Measurements from ENCODE around the gene DFFB.

Gene DFFB

GRCh38 chr1:3905953-3906671, 48.8 kb downstream of the DFFB start:
- TF ChIP-seq SIN3A (IDR thresholded peaks at IDR 0.05; ENCODE audit: borderline replicate concordance, insufficient read depth, low read length) (no peak), POLR2AphosphoS5 (IDR thresholded peaks at IDR 0.05; ENCODE audit: low read depth, low read length) (no peak), REST (IDR thresholded peaks at IDR 0.05; ENCODE audit: insufficient read depth in 1 of 2, low read depth in 2 of 2, low read length in 2 of 2) (no peak), FOXP2 (optimal IDR thresholded peaks at IDR 0.05; ENCODE audit: borderline replicate concordance, extremely low read depth, extremely low read length, insufficient read depth) (no peak), TAF1 (IDR thresholded peaks at IDR 0.05; ENCODE audit: borderline replicate concordance, insufficient read depth, low read length) (no peak)

GRCh38 chr1:3906672-3907020, 49.4 kb downstream of the DFFB start:
- no peak for TF ChIP-seq REST (IDR thresholded peaks at IDR 0.05; ENCODE audit: insufficient read depth in 1 of 2, low read depth in 2 of 2, low read length in 2 of 2)
- no peak for TF ChIP-seq FOXP2 (optimal IDR thresholded peaks at IDR 0.05; ENCODE audit: borderline replicate concordance, extremely low read depth, extremely low read length, insufficient read depth)
- no peak for TF ChIP-seq TAF1 (IDR thresholded peaks at IDR 0.05; ENCODE audit: borderline replicate concordance, insufficient read depth, low read length)
- TF ChIP-seq POLR2AphosphoS5 (IDR thresholded peaks at IDR 0.05; ENCODE audit: low read depth, low read length): no peak
- no peak for TF ChIP-seq SIN3A (IDR thresholded peaks at IDR 0.05; ENCODE audit: borderline replicate concordance, insufficient read depth, low read length)

- no peak for TF ChIP-seq TAF1 (IDR thresholded peaks at IDR 0.05; ENCODE audit: borderline replicate concordance, insufficient read depth, low read length)
- no peak for TF ChIP-seq FOXP2 (optimal IDR thresholded peaks at IDR 0.05; ENCODE audit: borderline replicate concordance, extremely low read depth, extremely low read length, insufficient read depth)
- TF ChIP-seq REST (IDR thresholded peaks at IDR 0.05; ENCODE audit: insufficient read depth in 1 of 2, low read depth in 2 of 2, low read length in 2 of 2): no peak
- TF ChIP-seq SIN3A (IDR thresholded peaks at IDR 0.05; ENCODE audit: borderline replicate concordance, insufficient read depth, low read length): no peak
Observed at GRCh38 chr1:3907031-3907534, 49.8 kb downstream of the DFFB start.

- TF ChIP-seq FOXP2 (optimal IDR thresholded peaks at IDR 0.05; ENCODE audit: borderline replicate concordance, extremely low read depth, extremely low read length, insufficient read depth): no peak
- TF ChIP-seq REST (IDR thresholded peaks at IDR 0.05; ENCODE audit: insufficient read depth in 1 of 2, low read depth in 2 of 2, low read length in 2 of 2): no peak
Observed at GRCh38 chr1:3907621-3908165, 50.4 kb downstream of the DFFB start.
